Choroid plexus epithelial cell (primary cell): ENCODE data around the gene CMBL.

Experiments used
- DNase-seq: peaks from one replicate; pipeline ENCODE4 v3.0.0-alpha.2; 2010; ENCODE audit warnings: low read depth
- H3K4me3 ChIP-seq: 2 replicates; pipeline ENCODE4 v1.5.1; 2011; ENCODE audit warnings: low read depth, mild to moderate bottlenecking, control low read depth, low read length, moderate library complexity
- CTCF ChIP-seq: conservative IDR thresholded peaks from 2 replicates; pipeline ENCODE4 v1.5.1; 2011; ENCODE audit warnings: low read depth, mild to moderate bottlenecking, control low read depth, inconsistent platforms, low read length, moderate library complexity

Gene CMBL

GRCh38 chr5:10332301-10332700 is 24.6 kb upstream of the CMBL start:
- no peak for TF ChIP-seq CTCF
- no peak overlapping the region for H3K4me3 ChIP-seq
- no peak for DNase-seq

- no peak for TF ChIP-seq CTCF
- peak; percentile 95 for DNase-seq
- no peak overlapping the region for H3K4me3 ChIP-seq
Observed at GRCh38 chr5:10331341-10331796, 23.7 kb upstream of the CMBL start.

GRCh38 chr5:10330511-10331230 is 23.0 kb upstream of the CMBL start:
- no peak for DNase-seq
- no peak overlapping the region for H3K4me3 ChIP-seq
- no peak for TF ChIP-seq CTCF

- no peak overlapping the region for H3K4me3 ChIP-seq
- peak; percentile 77 for DNase-seq
- no peak for TF ChIP-seq CTCF
Observed at GRCh38 chr5:10329820-10330481, 22.2 kb upstream of the CMBL start.

GRCh38 chr5:10329446-10329819 is 21.7 kb upstream of the CMBL start:
- no peak overlapping the region for H3K4me3 ChIP-seq
- no peak for TF ChIP-seq CTCF
- DNase-seq, result no peak

GRCh38 chr5:10328323-10328722 is 20.6 kb upstream of the CMBL start:
- DNase-seq, result no peak
- no peak overlapping the region for H3K4me3 ChIP-seq
- TF ChIP-seq CTCF, result no peak
